DND-41 (cell line): ENCODE data around the gene KLK4.

Experiments used
- ATAC-seq: fragments of 200-7000 bp; cut with Tn5 transposase; 3 replicates; pipeline ENCODE4 v1.9.1; 2021; ENCODE audit warnings: low read depth; ENCODE audit not compliant: insufficient read depth
- DNase-seq: peaks from one replicate; pipeline ENCODE4 v3.0.0-alpha.2; 2020
- H2AFZ ChIP-seq: 2 replicates; pipeline ENCODE4 v1.6.0; 2012; ENCODE audit warnings: low read depth, low read length
- H3K27ac ChIP-seq: 2 replicates; pipeline ENCODE4 v1.5.1; 2012; ENCODE audit warnings: low read length, inconsistent platforms
- H3K27me3 ChIP-seq: fragments of 200-600 bp; sonication (generic); 2 replicates; pipeline ENCODE4 v1.6.0; 2012; ENCODE audit warnings: low read length, mild to moderate bottlenecking, inconsistent platforms; ENCODE audit not compliant: insufficient read depth, poor library complexity
- H3K36me3 ChIP-seq: 2 replicates; pipeline ENCODE4 v1.5.1; 2012; ENCODE audit warnings: low read length, inconsistent platforms; ENCODE audit not compliant: insufficient read depth
- H3K4me1 ChIP-seq: 2 replicates; pipeline ENCODE4 v1.5.1; 2012; ENCODE audit warnings: mild to moderate bottlenecking, low read length; ENCODE audit not compliant: insufficient read depth
- H3K4me2 ChIP-seq: 2 replicates; pipeline ENCODE4 v1.6.0; 2012; ENCODE audit warnings: mild to moderate bottlenecking, moderate library complexity, low read length, inconsistent platforms; ENCODE audit not compliant: insufficient read depth
- H3K4me3 ChIP-seq, 2 experiments: fragments of 200-600 bp in 1 of 2; shearing (Covaris generic) in 1 of 2; 2 replicates each; pipeline ENCODE4 v1.5.1; 2012 to 2016; ENCODE audit warnings: inconsistent platforms in 2 of 2, low read length in 2 of 2, mild to moderate bottlenecking in 2 of 2, low read depth in 1 of 2, moderate library complexity in 1 of 2
- H3K79me2 ChIP-seq: 2 replicates; pipeline ENCODE4 v1.6.0; 2012; ENCODE audit warnings: low read length, inconsistent platforms; ENCODE audit not compliant: insufficient read depth
- H3K9ac ChIP-seq: 2 replicates; pipeline ENCODE4 v1.6.0; 2012; ENCODE audit warnings: low read depth, mild to moderate bottlenecking, inconsistent platforms, low read length, moderate library complexity
- H3K9me3 ChIP-seq: 2 replicates; pipeline ENCODE4 v1.5.1; 2012; ENCODE audit warnings: low read length, moderate library complexity, mild to moderate bottlenecking, inconsistent platforms; ENCODE audit not compliant: insufficient read depth, severe bottlenecking
- H4K20me1 ChIP-seq: 2 replicates; pipeline ENCODE4 v1.6.0; 2012; ENCODE audit warnings: low read length; ENCODE audit not compliant: insufficient read depth
- EZH2 ChIP-seq: IDR thresholded peaks from 3 replicates; pipeline ENCODE4 v1.6.1; 2012; ENCODE audit warnings: borderline replicate concordance, low read depth, mild to moderate bottlenecking, moderate library complexity, low read length, inconsistent platforms; ENCODE audit not compliant: severe bottlenecking
- TF ChIP-seq, protein P1 (sequence below): IDR thresholded peaks from 2 replicates; pipeline ENCODE4 v1.5.1; 2012; ENCODE audit warnings: borderline replicate concordance, low read length, moderate library complexity, mild to moderate bottlenecking; ENCODE audit not compliant: poor library complexity, severe bottlenecking; ENCODE audit errors: extremely low read depth

KLK4 gene

GRCh38 chr19:50880241-50880640 is 31.0 kb downstream of the KLK4 start:
- H4K20me1 ChIP-seq, result 0 out of 2 replicates have a peak, but pooled peaks cover 5% of the 10 kb centered on the region
- DNase-seq (no peak), ATAC-seq (no peak)
- no peaks in the 10 kb centered on the region for H3K4me1 ChIP-seq
- TF ChIP-seq EZH2, result no peak
- TF ChIP-seq, protein P1, sequence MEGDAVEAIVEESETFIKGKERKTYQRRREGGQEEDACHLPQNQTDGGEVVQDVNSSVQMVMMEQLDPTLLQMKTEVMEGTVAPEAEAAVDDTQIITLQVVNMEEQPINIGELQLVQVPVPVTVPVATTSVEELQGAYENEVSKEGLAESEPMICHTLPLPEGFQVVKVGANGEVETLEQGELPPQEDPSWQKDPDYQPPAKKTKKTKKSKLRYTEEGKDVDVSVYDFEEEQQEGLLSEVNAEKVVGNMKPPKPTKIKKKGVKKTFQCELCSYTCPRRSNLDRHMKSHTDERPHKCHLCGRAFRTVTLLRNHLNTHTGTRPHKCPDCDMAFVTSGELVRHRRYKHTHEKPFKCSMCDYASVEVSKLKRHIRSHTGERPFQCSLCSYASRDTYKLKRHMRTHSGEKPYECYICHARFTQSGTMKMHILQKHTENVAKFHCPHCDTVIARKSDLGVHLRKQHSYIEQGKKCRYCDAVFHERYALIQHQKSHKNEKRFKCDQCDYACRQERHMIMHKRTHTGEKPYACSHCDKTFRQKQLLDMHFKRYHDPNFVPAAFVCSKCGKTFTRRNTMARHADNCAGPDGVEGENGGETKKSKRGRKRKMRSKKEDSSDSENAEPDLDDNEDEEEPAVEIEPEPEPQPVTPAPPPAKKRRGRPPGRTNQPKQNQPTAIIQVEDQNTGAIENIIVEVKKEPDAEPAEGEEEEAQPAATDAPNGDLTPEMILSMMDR, result no peak
- no peak overlapping the region for H3K9ac ChIP-seq
- H2AFZ ChIP-seq, result no peak overlapping the region
- peaks cover 18% of the 10 kb centered on the region for H3K27me3 ChIP-seq
- no peaks in the 10 kb centered on the region for H3K79me2 ChIP-seq
- H3K36me3 ChIP-seq, result no peaks in the 10 kb centered on the region
- no peak overlapping the region for H3K4me3 ChIP-seq
- no peaks in the 10 kb centered on the region for H3K9me3 ChIP-seq
- H3K4me2 ChIP-seq, result no peak overlapping the region
- no peak overlapping the region for H3K27ac ChIP-seq

GRCh38 chr19:50878851-50879250 is 32.3 kb downstream of the KLK4 start:
- H3K9ac ChIP-seq, result no peak overlapping the region
- TF ChIP-seq, protein P1, result no peak
- no peak for TF ChIP-seq EZH2

GRCh38 chr19:50877338-50877737 is 33.9 kb downstream of the KLK4 start:
- Histone ChIP-seq H3K4me3 (no peak overlapping the region), H3K36me3 (no peaks in the 10 kb centered on the region), H3K27ac (no peak overlapping the region), H3K27me3 (peaks cover 22% of the 10 kb centered on the region), H3K9ac (no peak overlapping the region), H2AFZ (no peak overlapping the region), H4K20me1 (0 out of 2 replicates have a peak, but pooled peaks cover 5% of the 10 kb centered on the region), H3K4me1 (no peaks in the 10 kb centered on the region), H3K79me2 (no peaks in the 10 kb centered on the region), H3K9me3 (no peaks in the 10 kb centered on the region), H3K4me2 (no peak overlapping the region)
- ATAC-seq (no peak), DNase-seq (no peak)
- TF ChIP-seq, protein P1, result no peak
- no peak for TF ChIP-seq EZH2

More at GRCh38 chr19:50878851-50879250, 32.3 kb downstream of the KLK4 start:
- DNase-seq (no peak), ATAC-seq (no peak)
- Histone ChIP-seq H2AFZ (no peak overlapping the region), H3K9me3 (no peaks in the 10 kb centered on the region), H3K4me3 (no peak overlapping the region), H3K4me2 (no peak overlapping the region), H3K79me2 (no peaks in the 10 kb centered on the region), H3K27ac (no peak overlapping the region), H4K20me1 (0 out of 2 replicates have a peak, but pooled peaks cover 5% of the 10 kb centered on the region), H3K36me3 (no peaks in the 10 kb centered on the region), H3K4me1 (no peaks in the 10 kb centered on the region), H3K27me3 (peaks cover 13% of the 10 kb centered on the region)

GRCh38 chr19:50876456-50876855 is 34.7 kb downstream of the KLK4 start:
- Histone ChIP-seq H2AFZ (no peak overlapping the region), H4K20me1 (0 out of 2 replicates have a peak, but pooled peaks cover 5% of the 10 kb centered on the region), H3K9ac (no peak overlapping the region), H3K4me1 (no peaks in the 10 kb centered on the region), H3K27ac (no peak overlapping the region), H3K79me2 (no peaks in the 10 kb centered on the region), H3K27me3 (peaks cover 22% of the 10 kb centered on the region), H3K4me3 (no peak overlapping the region), H3K4me2 (no peak overlapping the region), H3K36me3 (no peaks in the 10 kb centered on the region), H3K9me3 (no peaks in the 10 kb centered on the region)
- ATAC-seq (no peak), DNase-seq (no peak)
- TF ChIP-seq, protein P1, result no peak
- TF ChIP-seq EZH2, result no peak
